Measurements from ENCODE around the gene CCL4.

GRCh38 chr17:36088670-36089338, 14.8 kb upstream of the CCL4 start:
- TF ChIP-seq, protein P1, sequence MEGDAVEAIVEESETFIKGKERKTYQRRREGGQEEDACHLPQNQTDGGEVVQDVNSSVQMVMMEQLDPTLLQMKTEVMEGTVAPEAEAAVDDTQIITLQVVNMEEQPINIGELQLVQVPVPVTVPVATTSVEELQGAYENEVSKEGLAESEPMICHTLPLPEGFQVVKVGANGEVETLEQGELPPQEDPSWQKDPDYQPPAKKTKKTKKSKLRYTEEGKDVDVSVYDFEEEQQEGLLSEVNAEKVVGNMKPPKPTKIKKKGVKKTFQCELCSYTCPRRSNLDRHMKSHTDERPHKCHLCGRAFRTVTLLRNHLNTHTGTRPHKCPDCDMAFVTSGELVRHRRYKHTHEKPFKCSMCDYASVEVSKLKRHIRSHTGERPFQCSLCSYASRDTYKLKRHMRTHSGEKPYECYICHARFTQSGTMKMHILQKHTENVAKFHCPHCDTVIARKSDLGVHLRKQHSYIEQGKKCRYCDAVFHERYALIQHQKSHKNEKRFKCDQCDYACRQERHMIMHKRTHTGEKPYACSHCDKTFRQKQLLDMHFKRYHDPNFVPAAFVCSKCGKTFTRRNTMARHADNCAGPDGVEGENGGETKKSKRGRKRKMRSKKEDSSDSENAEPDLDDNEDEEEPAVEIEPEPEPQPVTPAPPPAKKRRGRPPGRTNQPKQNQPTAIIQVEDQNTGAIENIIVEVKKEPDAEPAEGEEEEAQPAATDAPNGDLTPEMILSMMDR (conservative IDR thresholded peaks at IDR 0.05 in 1 of 2, IDR thresholded peaks at IDR 0.05 in 1 of 2; ENCODE audit: low read depth in 1 of 2, low read length in 2 of 2): no peak
- TF ChIP-seq EZH2 (IDR thresholded peaks at IDR 0.05; ENCODE audit: low read length, missing control alignments): no peak

Data from fibroblast of lung (primary cell).